HCT116 (cell line): ENCODE measurements around the gene GRIK1.

Experiments used
- CTCF ChIP-seq, 3 experiments: fragments of 200-600 bp in 1 of 3; sonication (generic) in 1 of 3; IDR thresholded peaks in 2 of 3; conservative IDR thresholded peaks in 1 of 3; 2 replicates each; pipeline ENCODE4 v1.5.1; 2012 to 2017; ENCODE audit warnings: low read depth in 2 of 3, low read length in 2 of 3, antibody characterized with exemption in 1 of 3, borderline replicate concordance in 1 of 3, control low read depth in 1 of 3, mild to moderate bottlenecking in 1 of 3, mixed read lengths in 1 of 3, mixed run types in 1 of 3, moderate library complexity in 1 of 3; ENCODE audit not compliant: insufficient read depth in 1 of 3
- EZH2 ChIP-seq: fragments of 200-600 bp; sonication (generic); IDR thresholded peaks from 2 replicates; pipeline ENCODE4 v1.6.1; 2017; ENCODE audit warnings: antibody characterized with exemption, mixed run types
- FOSL1 ChIP-seq: IDR thresholded peaks from 2 replicates; pipeline ENCODE4 v1.6.1; 2012; ENCODE audit warnings: low read depth
- JUND ChIP-seq: IDR thresholded peaks from 2 replicates; pipeline ENCODE4 v1.6.1; 2012
- POLR2A ChIP-seq: IDR thresholded peaks from 2 replicates; pipeline ENCODE4 v1.7.0; 2011; ENCODE audit warnings: borderline replicate concordance; ENCODE audit not compliant: insufficient read depth, insufficient read length; ENCODE audit errors: extremely low read depth
- POLR2AphosphoS5 ChIP-seq: IDR thresholded peaks from 2 replicates; pipeline ENCODE4 v1.6.1; 2011; ENCODE audit warnings: mild to moderate bottlenecking, low read depth, low read length, moderate library complexity
- RAD21 ChIP-seq: IDR thresholded peaks from 2 replicates; pipeline ENCODE4 v1.6.1; 2012; ENCODE audit warnings: low read depth, mild to moderate bottlenecking
- YY1 ChIP-seq: IDR thresholded peaks from 2 replicates; pipeline ENCODE4 v1.6.1; 2011; ENCODE audit warnings: low read length, low read depth, moderate library complexity, mild to moderate bottlenecking; ENCODE audit not compliant: insufficient replicate concordance; ENCODE audit errors: extremely low read depth
- ZFX ChIP-seq: fragments of 450-650 bp; IDR thresholded peaks from 2 replicates; pipeline ENCODE4 v1.6.1; 2017
- ZNF274 ChIP-seq: fragments of 200-500 bp; sonication (Bioruptor generic); IDR thresholded peaks from 2 replicates; pipeline ENCODE4 v1.6.1; 2014; ENCODE audit warnings: mild to moderate bottlenecking, low read depth, low read length, inconsistent platforms
- TF ChIP-seq, protein P1 (sequence below): IDR thresholded peaks from 2 replicates; pipeline ENCODE4 v1.6.1; 2012
- TF ChIP-seq, protein P2 (sequence below): IDR thresholded peaks from 2 replicates; pipeline ENCODE4 v1.6.1; 2011; ENCODE audit warnings: mild to moderate bottlenecking, low read length, moderate library complexity; ENCODE audit not compliant: insufficient replicate concordance; ENCODE audit errors: extremely low read depth

GRCh38 chr21:29583424-29583924, 356.3 kb downstream of the GRIK1 start:
- no peak for TF ChIP-seq CTCF (IDR thresholded peaks at IDR 0.05 in 2 of 3, conservative IDR thresholded peaks at IDR 0.05 in 1 of 3; ENCODE audit: borderline replicate concordance in 1 of 3, insufficient read depth in 1 of 3, low read depth in 2 of 3, low read length in 2 of 3)
- no peak for TF ChIP-seq RAD21
- TF ChIP-seq, protein P1, sequence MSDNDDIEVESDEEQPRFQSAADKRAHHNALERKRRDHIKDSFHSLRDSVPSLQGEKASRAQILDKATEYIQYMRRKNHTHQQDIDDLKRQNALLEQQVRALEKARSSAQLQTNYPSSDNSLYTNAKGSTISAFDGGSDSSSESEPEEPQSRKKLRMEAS, result no peak
- TF ChIP-seq EZH2, result no peak
- no peak for TF ChIP-seq FOSL1
- TF ChIP-seq YY1, result no peak
- no peak for TF ChIP-seq POLR2A
- TF ChIP-seq, protein P2, sequence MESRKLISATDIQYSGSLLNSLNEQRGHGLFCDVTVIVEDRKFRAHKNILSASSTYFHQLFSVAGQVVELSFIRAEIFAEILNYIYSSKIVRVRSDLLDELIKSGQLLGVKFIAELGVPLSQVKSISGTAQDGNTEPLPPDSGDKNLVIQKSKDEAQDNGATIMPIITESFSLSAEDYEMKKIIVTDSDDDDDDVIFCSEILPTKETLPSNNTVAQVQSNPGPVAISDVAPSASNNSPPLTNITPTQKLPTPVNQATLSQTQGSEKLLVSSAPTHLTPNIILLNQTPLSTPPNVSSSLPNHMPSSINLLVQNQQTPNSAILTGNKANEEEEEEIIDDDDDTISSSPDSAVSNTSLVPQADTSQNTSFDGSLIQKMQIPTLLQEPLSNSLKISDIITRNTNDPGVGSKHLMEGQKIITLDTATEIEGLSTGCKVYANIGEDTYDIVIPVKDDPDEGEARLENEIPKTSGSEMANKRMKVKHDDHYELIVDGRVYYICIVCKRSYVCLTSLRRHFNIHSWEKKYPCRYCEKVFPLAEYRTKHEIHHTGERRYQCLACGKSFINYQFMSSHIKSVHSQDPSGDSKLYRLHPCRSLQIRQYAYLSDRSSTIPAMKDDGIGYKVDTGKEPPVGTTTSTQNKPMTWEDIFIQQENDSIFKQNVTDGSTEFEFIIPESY, result no peak
- no peak for TF ChIP-seq ZNF274
- no peak for TF ChIP-seq POLR2AphosphoS5
- no peak for TF ChIP-seq JUND
- TF ChIP-seq ZFX, result no peak
